ENCODE results near the gene B4GALT1. TPM values are rescaled to one million over a fixed set of nuclear protein-coding genes. Genes with fewer than 3 reads are reported as not detected.

B4GALT1 gene
- total RNA-seq, 2 experiments from 2014 or later = 38.8 to 42.4 TPM

- no peak overlapping the region for H3K27ac Mint-ChIP-seq
- H3K36me3 Mint-ChIP-seq (ENCODE audit: low read depth) = no peaks in the 10 kb centered on the region
- no peak for DNase-seq
- H3K4me1 Mint-ChIP-seq = no peaks in the 10 kb centered on the region
- CTCF ChIA-PET = interaction anchor here (1.0 to 2.5 kb wide), 3 partner anchors 19 to 70 kb away, joined by 3 to 6 read pairs (median 6); no protein-coding TSS in a partner anchor
- H3K27me3 Mint-ChIP-seq = peaks cover 4% of the 10 kb centered on the region
- POLR2A ChIA-PET = no interaction called here
- no peak overlapping the region for H3K4me3 Mint-ChIP-seq
- H3K9me3 Mint-ChIP-seq = no peaks in the 10 kb centered on the region
These were observed 23.0 kb upstream of the B4GALT1 start for GRCh38 chr9:33190021-33190705.

- Mint-ChIP-seq H3K27me3 (peaks cover 4% of the 10 kb centered on the region), H3K4me1 (no peaks in the 10 kb centered on the region), H3K9me3 (no peaks in the 10 kb centered on the region), H3K27ac (no peak overlapping the region), H3K36me3 (ENCODE audit: low read depth) (no peaks in the 10 kb centered on the region), H3K4me3 (no peak overlapping the region)
- POLR2A ChIA-PET = no interaction called here
- no peak for DNase-seq
- CTCF ChIA-PET = interaction anchor here (1.0 to 2.5 kb wide), 3 partner anchors 18 to 69 kb away, joined by 3 to 6 read pairs (median 6); no protein-coding TSS in a partner anchor
These were observed 22.2 kb upstream of the B4GALT1 start for GRCh38 chr9:33189331-33189791.

GRCh38 chr9:33188711-33189110 lies 21.6 kb upstream of the B4GALT1 start:
- DNase-seq = no peak
- no peaks in the 10 kb centered on the region for H3K4me1 Mint-ChIP-seq
- ChIA-PET CTCF (interaction anchor here (1.3 to 2.3 kb wide), 3 partner anchors 12 to 38 kb away, joined by 3 to 6 read pairs (median 3); no protein-coding TSS in a partner anchor), POLR2A (no interaction called here)
- H3K36me3 Mint-ChIP-seq (ENCODE audit: low read depth) = no peaks in the 10 kb centered on the region
- no peaks in the 10 kb centered on the region for H3K9me3 Mint-ChIP-seq
- H3K27ac Mint-ChIP-seq = no peak overlapping the region
- H3K27me3 Mint-ChIP-seq = peaks cover 4% of the 10 kb centered on the region
- H3K4me3 Mint-ChIP-seq = no peak overlapping the region

- Mint-ChIP-seq H3K9me3 (no peaks in the 10 kb centered on the region), H3K27ac (no peak overlapping the region), H3K4me3 (no peak overlapping the region), H3K27me3 (peaks cover 2% of the 10 kb centered on the region), H3K4me1 (no peaks in the 10 kb centered on the region), H3K36me3 (ENCODE audit: low read depth) (no peaks in the 10 kb centered on the region)
- ChIA-PET POLR2A (no interaction called here), CTCF (interaction anchor here (0.7 to 2.3 kb wide), 7 partner anchors 8 to 37 kb away, joined by 3 to 6 read pairs (median 3); no protein-coding TSS in a partner anchor)
- DNase-seq = no peak
These were observed 20.5 kb upstream of the B4GALT1 start for GRCh38 chr9:33187519-33188218.

- Mint-ChIP-seq H3K27ac (no peak overlapping the region), H3K4me3 (no peak overlapping the region), H3K36me3 (ENCODE audit: low read depth) (no peaks in the 10 kb centered on the region), H3K9me3 (no peaks in the 10 kb centered on the region), H3K27me3 (peaks cover 3% of the 10 kb centered on the region), H3K4me1 (no peaks in the 10 kb centered on the region)
- no peak for DNase-seq
- ChIA-PET POLR2A (no interaction called here), CTCF (interaction anchor here (1.3 to 2.3 kb wide), 3 partner anchors 9 to 17 kb away, joined by 4 to 6 read pairs (median 5); no protein-coding TSS in a partner anchor)
These were observed 19.5 kb upstream of the B4GALT1 start for GRCh38 chr9:33186457-33187168.

GRCh38 chr9:33185858-33186257 lies 18.7 kb upstream of the B4GALT1 start:
- Mint-ChIP-seq H3K4me3 (no peak overlapping the region), H3K27ac (no peak overlapping the region), H3K9me3 (no peaks in the 10 kb centered on the region), H3K4me1 (no peaks in the 10 kb centered on the region), H3K36me3 (ENCODE audit: low read depth) (no peaks in the 10 kb centered on the region), H3K27me3 (peaks cover 6% of the 10 kb centered on the region)
- DNase-seq = no peak
- ChIA-PET POLR2A (no interaction called here), CTCF (interaction anchor here (1.5 kb wide), 1 partner anchor 41 kb away, joined by 5 read pairs; no protein-coding TSS in a partner anchor)

- ChIA-PET CTCF (interaction anchor here (1.5 kb wide), 1 partner anchor 41 kb away, joined by 5 read pairs; no protein-coding TSS in a partner anchor), POLR2A (no interaction called here)
- H3K4me1 Mint-ChIP-seq = no peaks in the 10 kb centered on the region
- no peaks in the 10 kb centered on the region for H3K36me3 Mint-ChIP-seq (ENCODE audit: low read depth)
- H3K27ac Mint-ChIP-seq = no peak overlapping the region
- DNase-seq = no peak
- no peak overlapping the region for H3K4me3 Mint-ChIP-seq
- H3K27me3 Mint-ChIP-seq = peaks cover 6% of the 10 kb centered on the region
- H3K9me3 Mint-ChIP-seq = no peaks in the 10 kb centered on the region
These were observed 18.3 kb upstream of the B4GALT1 start for GRCh38 chr9:33185406-33185805.

GRCh38 chr9:33184963-33185362 lies 17.8 kb upstream of the B4GALT1 start:
- H3K4me1 Mint-ChIP-seq = no peaks in the 10 kb centered on the region
- H3K36me3 Mint-ChIP-seq (ENCODE audit: low read depth) = no peaks in the 10 kb centered on the region
- DNase-seq = no peak
- CTCF ChIA-PET = interaction anchor here (1.1 to 1.5 kb wide), 3 partner anchors 18 to 42 kb away, joined by 3 to 5 read pairs (median 4); partner anchors contain the start of gene B4GALT1
- H3K27me3 Mint-ChIP-seq = peaks cover 6% of the 10 kb centered on the region
- no peaks in the 10 kb centered on the region for H3K9me3 Mint-ChIP-seq
- no peak overlapping the region for H3K27ac Mint-ChIP-seq
- POLR2A ChIA-PET = no interaction called here
- H3K4me3 Mint-ChIP-seq = no peak overlapping the region

- ChIA-PET POLR2A (no interaction called here), CTCF (interaction anchor here (0.8 to 1.8 kb wide), 2 partner anchors 12 to 18 kb away, joined by 3 to 9 read pairs; no protein-coding TSS in a partner anchor)
- H3K4me3 Mint-ChIP-seq = no peak overlapping the region
- H3K27me3 Mint-ChIP-seq = peaks cover 6% of the 10 kb centered on the region
- H3K27ac Mint-ChIP-seq = no peak overlapping the region
- no peaks in the 10 kb centered on the region for H3K4me1 Mint-ChIP-seq
- H3K9me3 Mint-ChIP-seq = no peaks in the 10 kb centered on the region
- H3K36me3 Mint-ChIP-seq (ENCODE audit: low read depth) = no peaks in the 10 kb centered on the region
- DNase-seq = no peak
These were observed 15.4 kb upstream of the B4GALT1 start for GRCh38 chr9:33182519-33182918.

- POLR2A ChIA-PET = no interaction called here
- Mint-ChIP-seq H3K4me1 (no peaks in the 10 kb centered on the region), H3K27ac (no peak overlapping the region), H3K27me3 (peaks cover 6% of the 10 kb centered on the region), H3K9me3 (no peaks in the 10 kb centered on the region), H3K36me3 (ENCODE audit: low read depth) (no peaks in the 10 kb centered on the region), H3K4me3 (no peak overlapping the region)
- CTCF ChIA-PET = interaction anchor here (1.4 kb wide), 1 partner anchor 21 kb away, joined by 3 read pairs; no protein-coding TSS in a partner anchor
- DNase-seq = no peak
These were observed 13.5 kb upstream of the B4GALT1 start for GRCh38 chr9:33180526-33181184.

GRCh38 chr9:33178972-33179697 lies 12.0 kb upstream of the B4GALT1 start:
- DNase-seq = no peak
- CTCF ChIA-PET = interaction anchor here (0.6 to 1.4 kb wide), 5 partner anchors 9 to 31 kb away, joined by 3 to 4 read pairs (median 3); partner anchors contain the start of gene B4GALT1
- no peaks in the 10 kb centered on the region for H3K4me1 Mint-ChIP-seq
- POLR2A ChIA-PET = no interaction called here
- H3K27me3 Mint-ChIP-seq = peaks cover 6% of the 10 kb centered on the region
- H3K4me3 Mint-ChIP-seq = no peak overlapping the region
- H3K36me3 Mint-ChIP-seq (ENCODE audit: low read depth) = no peaks in the 10 kb centered on the region
- no peaks in the 10 kb centered on the region for H3K9me3 Mint-ChIP-seq
- H3K27ac Mint-ChIP-seq = no peak overlapping the region

- H3K4me1 Mint-ChIP-seq = no peaks in the 10 kb centered on the region
- peaks cover 6% of the 10 kb centered on the region for H3K27me3 Mint-ChIP-seq
- ChIA-PET CTCF (interaction anchor here (0.8 to 1.4 kb wide), 4 partner anchors 9 to 10 kb away, joined by 3 to 4 read pairs (median 3); partner anchors contain the start of gene B4GALT1), POLR2A (no interaction called here)
- DNase-seq = no peak
- H3K9me3 Mint-ChIP-seq = no peaks in the 10 kb centered on the region
- no peak overlapping the region for H3K27ac Mint-ChIP-seq
- H3K36me3 Mint-ChIP-seq (ENCODE audit: low read depth) = no peaks in the 10 kb centered on the region
- H3K4me3 Mint-ChIP-seq = no peak overlapping the region
These were observed 10.5 kb upstream of the B4GALT1 start for GRCh38 chr9:33177639-33178038.

Measured in activated CD4-positive, alpha-beta T cell treated with anti-CD3 and anti-CD28 coated beads, Interleukin-2, amount 10 ng/mL, durations not matched to agents 7 days and 5 days (primary cell).